Panc1 (cell line): ENCODE measurements around the gene SNU13. TPM values are rescaled to one million over a fixed set of nuclear protein-coding genes. Genes with fewer than 3 reads are reported as not detected.
"Not testable (repeated sequence)": the region's sequence is repeated elsewhere in the genome, so short reads cannot be mapped to it uniquely, and the experiment has no call there.

ENCODE experiments used
- ATAC-seq: fragments of 200-7000 bp; cut with Tn5 transposase; 2 replicates; pipeline ENCODE4 v1.9.1; 2020; ENCODE audit warnings: mild to moderate bottlenecking, moderate library complexity
- BruUV-seq: library from RNA; stranded (reverse); fragments of 400-500 nt; replicated peaks from 2 replicates; lab custom pipeline; 2021; lab: Mats Ljungman, UMichigan
- CTCF ChIA-PET: fragments of 300-600 bp; sonication (Branson Sonifier 250); formaldehyde crosslinking; loops from one replicate; lab custom pipeline; 2022; ENCODE audit warnings: antibody characterized with exemption; lab: Charles Lee
- POLR2A ChIA-PET: fragments of 300-600 bp; sonication (Branson Sonifier 250); formaldehyde crosslinking; loops from one replicate; lab custom pipeline; 2022; ENCODE audit warnings: antibody characterized with exemption; lab: Charles Lee
- DNase-seq: peaks from one replicate; pipeline ENCODE4 v3.0.0-alpha.2; 2010; ENCODE audit warnings: low read depth, low spot score
- H3K27ac ChIP-seq: 2 replicates; pipeline ENCODE4 v1.5.1; 2011; ENCODE audit warnings: mild to moderate bottlenecking, low read length, inconsistent platforms
- H3K27me3 ChIP-seq: fragments of 200-500 bp; sonication (Bioruptor generic); 2 replicates; pipeline ENCODE4 v1.6.0; 2014; ENCODE audit warnings: low read length, inconsistent platforms; ENCODE audit not compliant: control insufficient read depth, insufficient read depth
- H3K36me3 ChIP-seq: fragments of 200-500 bp; sonication (Bioruptor generic); 2 replicates; pipeline ENCODE4 v1.5.1; 2014; ENCODE audit warnings: inconsistent platforms, mild to moderate bottlenecking, low read length, moderate library complexity; ENCODE audit not compliant: control insufficient read depth, insufficient read depth
- H3K4me1 ChIP-seq: 2 replicates; pipeline ENCODE4 v1.5.1; 2011; ENCODE audit warnings: inconsistent platforms, mild to moderate bottlenecking, low read length, moderate library complexity; ENCODE audit not compliant: control insufficient read depth, insufficient read depth
- H3K4me3 ChIP-seq, 2 experiments: 2 replicates each; pipeline ENCODE4 v1.5.1; 2011 to 2012; ENCODE audit warnings: low read depth in 2 of 2, low read length in 2 of 2, mild to moderate bottlenecking in 2 of 2, inconsistent platforms in 1 of 2, moderate library complexity in 1 of 2
- H3K9me3 ChIP-seq: fragments of 200-500 bp; sonication (Bioruptor generic); 2 replicates; pipeline ENCODE4 v1.5.1; 2014; ENCODE audit warnings: low read depth, mild to moderate bottlenecking, inconsistent platforms, low read length, moderate library complexity; ENCODE audit not compliant: control insufficient read depth, insufficient read depth
- POLR2AphosphoS5 ChIP-seq: IDR thresholded peaks from 2 replicates; pipeline ENCODE4 v1.6.1; 2012; ENCODE audit warnings: mild to moderate bottlenecking, low read depth, low read length, moderate library complexity
- SIN3A ChIP-seq: IDR thresholded peaks from 2 replicates; pipeline ENCODE4 v1.6.1; 2012; ENCODE audit warnings: low read depth, mild to moderate bottlenecking, low read length, moderate library complexity, borderline replicate concordance; ENCODE audit not compliant: insufficient read depth
- TCF7L2 ChIP-seq: IDR thresholded peaks from 2 replicates; pipeline ENCODE4 v1.6.1; 2011; ENCODE audit warnings: mild to moderate bottlenecking, low read depth, low read length, inconsistent platforms
- in situ Hi-C: cut with HindIII; loops from 2 replicates; pipeline ENCODE4 v1.10.0; 2016; ENCODE audit warnings: low sequenced_read_pairs, low pct_unique_long_range_greater_than_20kb
- intact Hi-C: fragments of 100-400 bp; cut with micrococcal nuclease; formaldehyde crosslinking; loops from one replicate; pipeline ENCODE4 v1.10.0; 2022; ENCODE audit not compliant: unreplicated experiment
- total RNA-seq: library from RNA; stranded (reverse); gene quantifications from one replicate; pipeline ENCODE4 v1.2.1, GENCODE V29; 2021; ENCODE audit not compliant: unreplicated experiment
- TF ChIP-seq, protein P1 (sequence below), 2 experiments: IDR thresholded peaks; 2 replicates each; pipeline ENCODE4 v1.6.1; 2011 to 2012; ENCODE audit warnings: low read depth in 2 of 2, control low read depth in 1 of 2, low read length in 1 of 2, mild to moderate bottlenecking in 1 of 2, moderate library complexity in 1 of 2; ENCODE audit not compliant: insufficient read depth in 1 of 2
- TF ChIP-seq, protein P2 (sequence below): fragments of 450-650 bp; IDR thresholded peaks from 2 replicates; pipeline ENCODE4 v1.5.1; 2017; ENCODE audit warnings: mild to moderate bottlenecking

Gene SNU13
- total RNA-seq, 1 experiment from 2014 or later = 113 TPM

- peaks cover 13% of the 10 kb centered on the region for H3K4me1 ChIP-seq
- no peaks in the 10 kb centered on the region for H3K9me3 ChIP-seq
- POLR2A ChIA-PET = no interaction called here
- in situ Hi-C loops = no loop called here
- CTCF ChIA-PET = interaction anchor here (0.5 kb wide), 1 partner anchor 75 kb away, joined by 5 read pairs; no protein-coding TSS in a partner anchor
- no peak overlapping the region for H3K27ac ChIP-seq
- H3K4me3 ChIP-seq = no peak overlapping the region
- TF ChIP-seq, protein P1, sequence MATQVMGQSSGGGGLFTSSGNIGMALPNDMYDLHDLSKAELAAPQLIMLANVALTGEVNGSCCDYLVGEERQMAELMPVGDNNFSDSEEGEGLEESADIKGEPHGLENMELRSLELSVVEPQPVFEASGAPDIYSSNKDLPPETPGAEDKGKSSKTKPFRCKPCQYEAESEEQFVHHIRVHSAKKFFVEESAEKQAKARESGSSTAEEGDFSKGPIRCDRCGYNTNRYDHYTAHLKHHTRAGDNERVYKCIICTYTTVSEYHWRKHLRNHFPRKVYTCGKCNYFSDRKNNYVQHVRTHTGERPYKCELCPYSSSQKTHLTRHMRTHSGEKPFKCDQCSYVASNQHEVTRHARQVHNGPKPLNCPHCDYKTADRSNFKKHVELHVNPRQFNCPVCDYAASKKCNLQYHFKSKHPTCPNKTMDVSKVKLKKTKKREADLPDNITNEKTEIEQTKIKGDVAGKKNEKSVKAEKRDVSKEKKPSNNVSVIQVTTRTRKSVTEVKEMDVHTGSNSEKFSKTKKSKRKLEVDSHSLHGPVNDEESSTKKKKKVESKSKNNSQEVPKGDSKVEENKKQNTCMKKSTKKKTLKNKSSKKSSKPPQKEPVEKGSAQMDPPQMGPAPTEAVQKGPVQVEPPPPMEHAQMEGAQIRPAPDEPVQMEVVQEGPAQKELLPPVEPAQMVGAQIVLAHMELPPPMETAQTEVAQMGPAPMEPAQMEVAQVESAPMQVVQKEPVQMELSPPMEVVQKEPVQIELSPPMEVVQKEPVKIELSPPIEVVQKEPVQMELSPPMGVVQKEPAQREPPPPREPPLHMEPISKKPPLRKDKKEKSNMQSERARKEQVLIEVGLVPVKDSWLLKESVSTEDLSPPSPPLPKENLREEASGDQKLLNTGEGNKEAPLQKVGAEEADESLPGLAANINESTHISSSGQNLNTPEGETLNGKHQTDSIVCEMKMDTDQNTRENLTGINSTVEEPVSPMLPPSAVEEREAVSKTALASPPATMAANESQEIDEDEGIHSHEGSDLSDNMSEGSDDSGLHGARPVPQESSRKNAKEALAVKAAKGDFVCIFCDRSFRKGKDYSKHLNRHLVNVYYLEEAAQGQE (IDR thresholded peaks at IDR 0.05; ENCODE audit: insufficient read depth in 1 of 2, low read depth in 2 of 2, low read length in 1 of 2) = no peak
- TF ChIP-seq SIN3A (no peak), TCF7L2 (no peak), POLR2AphosphoS5 (no peak)
- TF ChIP-seq, protein P2, sequence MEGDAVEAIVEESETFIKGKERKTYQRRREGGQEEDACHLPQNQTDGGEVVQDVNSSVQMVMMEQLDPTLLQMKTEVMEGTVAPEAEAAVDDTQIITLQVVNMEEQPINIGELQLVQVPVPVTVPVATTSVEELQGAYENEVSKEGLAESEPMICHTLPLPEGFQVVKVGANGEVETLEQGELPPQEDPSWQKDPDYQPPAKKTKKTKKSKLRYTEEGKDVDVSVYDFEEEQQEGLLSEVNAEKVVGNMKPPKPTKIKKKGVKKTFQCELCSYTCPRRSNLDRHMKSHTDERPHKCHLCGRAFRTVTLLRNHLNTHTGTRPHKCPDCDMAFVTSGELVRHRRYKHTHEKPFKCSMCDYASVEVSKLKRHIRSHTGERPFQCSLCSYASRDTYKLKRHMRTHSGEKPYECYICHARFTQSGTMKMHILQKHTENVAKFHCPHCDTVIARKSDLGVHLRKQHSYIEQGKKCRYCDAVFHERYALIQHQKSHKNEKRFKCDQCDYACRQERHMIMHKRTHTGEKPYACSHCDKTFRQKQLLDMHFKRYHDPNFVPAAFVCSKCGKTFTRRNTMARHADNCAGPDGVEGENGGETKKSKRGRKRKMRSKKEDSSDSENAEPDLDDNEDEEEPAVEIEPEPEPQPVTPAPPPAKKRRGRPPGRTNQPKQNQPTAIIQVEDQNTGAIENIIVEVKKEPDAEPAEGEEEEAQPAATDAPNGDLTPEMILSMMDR = no peak
- BruUV-seq = no TSS peak
- no peak for DNase-seq
- no peaks in the 10 kb centered on the region for H3K27me3 ChIP-seq
- intact Hi-C loops = no loop called here
- no peak for ATAC-seq
- peaks cover 15% of the 10 kb centered on the region; the same call in 1 of the 2 replicates for H3K36me3 ChIP-seq
Observed at GRCh38 chr22:41664490-41664889, 24.2 kb downstream of the SNU13 start.

DNA sequence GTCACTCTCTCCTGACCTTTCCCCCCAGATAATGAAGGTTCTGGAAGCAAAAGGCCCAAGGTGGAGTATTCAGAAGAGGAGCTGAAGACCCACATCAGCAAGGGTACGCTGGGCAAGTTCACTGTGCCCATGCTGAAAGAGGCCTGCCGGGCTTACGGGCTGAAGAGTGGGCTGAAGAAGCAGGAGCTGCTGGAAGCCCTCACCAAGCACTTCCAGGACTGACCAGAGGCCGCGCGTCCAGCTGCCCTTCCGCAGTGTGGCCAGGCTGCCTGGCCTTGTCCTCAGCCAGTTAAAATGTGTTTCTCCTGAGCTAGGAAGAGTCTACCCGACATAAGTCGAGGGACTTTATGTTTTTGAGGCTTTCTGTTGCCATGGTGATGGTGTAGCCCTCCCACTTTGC, 25.1 kb downstream of the SNU13 start:
- POLR2A ChIA-PET, ATAC-seq, DNase-seq, BruUV-seq, intact Hi-C loops, H3K27ac ChIP-seq, CTCF ChIA-PET, H3K4me3 ChIP-seq, H3K27me3 ChIP-seq, H3K4me1 ChIP-seq, in situ Hi-C loops, H3K9me3 ChIP-seq: not testable (repeated sequence)
- peaks cover 15% of the 10 kb centered on the region; the same call in 1 of the 2 replicates for H3K36me3 ChIP-seq

DNA sequence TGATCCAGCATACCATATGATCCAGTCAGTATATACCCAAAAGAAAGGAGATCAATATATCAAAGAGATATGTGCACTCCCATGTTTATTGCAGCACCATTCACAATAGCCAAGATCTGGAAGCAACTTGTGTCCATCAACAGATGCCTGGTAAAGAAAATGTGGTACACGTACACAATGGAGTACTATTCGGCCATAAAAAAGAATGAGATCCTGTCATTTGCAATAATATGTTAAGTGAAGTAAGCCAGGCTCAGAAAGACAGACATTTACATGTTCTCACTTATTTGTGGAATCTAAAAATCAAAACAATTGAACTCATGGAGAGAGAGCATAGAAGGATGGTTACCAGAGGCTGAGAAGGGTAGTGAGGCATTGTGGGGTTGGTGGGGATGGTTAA, 27.0 kb downstream of the SNU13 start:
- DNase-seq (no peak), ATAC-seq (no peak)
- in situ Hi-C loops = no loop called here
- Histone ChIP-seq H3K4me1 (no peaks in the 10 kb centered on the region; the same call in 1 of the 2 replicates), H3K27ac (no peak overlapping the region), H3K9me3 (no peaks in the 10 kb centered on the region), H3K27me3 (no peaks in the 10 kb centered on the region), H3K4me3 (no peak overlapping the region), H3K36me3 (peaks cover 23% of the 10 kb centered on the region; the same call in 1 of the 2 replicates)
- intact Hi-C loops = no loop called here
- TF ChIP-seq TCF7L2 (no peak), POLR2AphosphoS5 (no peak), SIN3A (no peak)
- TF ChIP-seq, protein P1 (IDR thresholded peaks at IDR 0.05; ENCODE audit: insufficient read depth in 1 of 2, low read depth in 2 of 2, low read length in 1 of 2) = no peak
- TF ChIP-seq, protein P2 = no peak
- BruUV-seq = TSS peak; percentile 56
- ChIA-PET POLR2A (no interaction called here), CTCF (no interaction called here)
